GM12801 (cell line): ENCODE results near the gene ANTKMT.

Source experiments
- CTCF ChIP-seq: IDR thresholded peaks from one replicate; pipeline ENCODE4 v1.5.1; 2011; ENCODE audit warnings: control low read depth; ENCODE audit not compliant: insufficient read length; ENCODE audit errors: extremely low read depth

ANTKMT gene

GRCh38 chr16:678858-679813, 41.8 kb upstream of the ANTKMT start:
- no peak for TF ChIP-seq CTCF

- TF ChIP-seq CTCF = no peak
Measured at GRCh38 chr16:679814-680624, 40.9 kb upstream of the ANTKMT start, which contains the start of gene STUB1. Gene STUB1, plus strand, starts transcription at chr16:680410. Its CDS starts 116 bp downstream, at chr16:680526.

DNA sequence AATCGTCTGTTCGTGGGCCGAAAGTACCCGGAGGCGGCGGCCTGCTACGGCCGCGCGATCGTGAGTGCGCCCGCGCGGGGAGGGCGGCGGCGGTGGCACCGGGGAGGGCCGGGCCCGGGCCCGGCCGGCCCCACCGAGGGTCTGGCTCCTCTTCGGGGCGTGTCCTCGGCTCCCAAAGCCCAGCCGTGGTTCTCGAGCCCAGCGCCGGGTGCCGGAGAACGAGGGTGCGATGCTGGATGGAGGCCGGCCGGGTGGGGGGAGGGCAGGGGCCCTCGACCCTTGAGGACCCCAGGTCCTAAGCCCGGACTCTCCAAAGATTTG, 40.4 kb upstream of the ANTKMT start:
- no peak for TF ChIP-seq CTCF

- TF ChIP-seq CTCF = no peak
Measured at GRCh38 chr16:680967-681745, 39.8 kb upstream of the ANTKMT start.

GRCh38 chr16:681746-682427, 39.1 kb upstream of the ANTKMT start:
- TF ChIP-seq CTCF = no peak

DNA sequence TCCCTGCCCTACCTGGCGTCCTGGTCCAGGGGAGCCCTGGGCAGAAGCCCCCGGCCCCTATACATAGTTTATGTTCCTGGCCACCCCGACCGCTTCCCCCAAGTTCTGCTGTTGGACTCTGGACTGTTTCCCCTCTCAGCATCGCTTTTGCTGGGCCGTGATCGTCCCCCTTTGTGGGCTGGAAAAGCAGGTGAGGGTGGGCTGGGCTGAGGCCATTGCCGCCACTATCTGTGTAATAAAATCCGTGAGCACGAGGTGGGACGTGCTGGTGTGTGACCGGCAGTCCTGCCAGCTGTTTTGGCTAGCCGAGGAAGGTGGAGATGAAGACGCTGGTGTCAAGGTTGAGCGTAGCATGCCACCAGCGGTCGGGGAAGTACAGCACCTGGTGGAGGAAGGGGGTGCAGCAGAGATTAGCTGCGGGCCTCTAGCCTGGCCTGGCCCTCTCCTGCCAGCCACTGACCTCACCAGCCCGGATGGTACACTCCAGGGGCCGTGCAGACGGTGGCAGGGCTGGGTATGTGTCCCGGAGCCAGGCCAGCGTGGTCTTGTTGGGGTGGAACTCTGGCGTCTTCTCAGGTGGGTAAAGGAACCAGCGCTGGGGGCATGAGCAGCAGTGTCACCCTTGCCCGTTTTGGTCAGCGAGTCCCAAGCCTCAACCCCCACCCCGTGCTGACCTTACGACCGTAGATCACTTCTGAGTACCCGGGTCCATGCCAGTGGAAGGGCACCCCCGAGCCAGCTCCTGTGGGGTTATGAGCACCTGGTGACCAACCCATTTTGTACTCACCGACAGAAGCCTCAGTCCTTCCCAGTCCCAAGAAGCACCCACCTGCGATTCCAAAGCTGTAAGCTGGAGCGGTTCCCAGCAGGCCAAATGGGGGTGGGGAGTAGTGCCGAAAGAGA, 38.2 kb upstream of the ANTKMT start:
- TF ChIP-seq CTCF = no peak
